ENCODE results near the gene NMRAL1.

The NMRAL1 gene

GRCh38 chr16:4474192-4474961, at the start of gene NMRAL1:
TSS of gene NMRAL1 (minus strand) at chr16:4474625. CDS start at chr16:4474132, 493 bp downstream.
- DNase-seq (ENCODE audit: low spot score) = peak; percentile 87

DNA sequence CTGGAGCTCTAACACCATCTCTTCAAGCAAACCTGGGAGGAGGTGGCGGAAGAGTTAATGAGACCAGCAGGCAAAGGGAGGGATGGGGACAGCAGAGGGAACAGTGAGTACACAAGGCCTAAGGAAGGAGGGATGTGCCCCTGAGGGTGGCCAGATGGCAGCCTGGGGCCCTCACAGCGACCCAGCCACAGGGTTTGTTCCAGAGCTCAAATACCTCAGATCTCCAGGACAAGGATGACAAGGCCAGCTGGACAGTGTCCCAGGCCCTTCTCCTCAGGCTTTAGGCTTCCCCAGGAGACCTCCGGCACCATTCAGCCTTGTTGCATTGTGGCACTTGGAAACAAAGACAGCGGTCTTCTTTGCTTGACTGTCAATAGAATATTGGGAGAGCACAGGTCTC, 49.3 kb upstream of the NMRAL1 start:
- peak; percentile 71 for DNase-seq (ENCODE audit: low spot score)

DNA sequence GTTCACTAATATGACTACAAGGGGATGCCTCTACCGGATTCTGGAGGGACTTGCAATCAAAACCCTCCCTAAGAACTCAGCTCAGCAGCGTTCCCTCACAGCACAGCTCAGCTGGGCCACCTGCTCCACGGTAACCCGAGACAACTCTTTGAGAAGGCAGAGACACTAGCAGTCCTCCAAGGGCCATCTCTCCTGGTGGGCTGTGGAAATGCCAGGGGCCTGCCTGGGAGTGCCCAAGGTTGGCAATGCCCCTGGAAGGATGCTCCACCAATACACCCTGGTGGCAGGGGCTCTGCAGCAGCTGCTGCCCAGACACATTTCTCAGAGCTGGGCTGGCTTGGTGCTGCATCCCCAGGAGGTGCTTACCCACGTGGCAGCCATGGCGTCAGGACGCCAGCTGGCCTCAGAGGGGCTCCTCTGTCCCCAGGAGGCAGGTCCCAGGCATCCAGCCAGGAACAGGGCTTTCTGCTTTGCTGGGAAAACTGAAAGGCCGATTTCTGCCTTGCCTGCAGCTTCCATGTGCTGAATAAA, 47.7 kb upstream of the NMRAL1 start:
- DNase-seq (ENCODE audit: low spot score) = peak; percentile 90

- DNase-seq (ENCODE audit: low spot score) = no peak
Observed at GRCh38 chr16:4520913-4521312, 46.5 kb upstream of the NMRAL1 start.

GRCh38 chr16:4519274-4520058, 45.0 kb upstream of the NMRAL1 start:
- DNase-seq (ENCODE audit: low spot score) = no peak

- DNase-seq (ENCODE audit: low spot score) = peak; percentile 56
Observed at GRCh38 chr16:4517812-4518680, 43.6 kb upstream of the NMRAL1 start.

GRCh38 chr16:4515611-4516233, 41.3 kb upstream of the NMRAL1 start:
- DNase-seq (ENCODE audit: low spot score) = no peak

- DNase-seq (ENCODE audit: low spot score) = no peak
Observed at GRCh38 chr16:4514606-4515005, 40.2 kb upstream of the NMRAL1 start.

- DNase-seq (ENCODE audit: low spot score) = no peak
Observed at GRCh38 chr16:4513881-4514280, 39.5 kb upstream of the NMRAL1 start.

- no peak for DNase-seq (ENCODE audit: low spot score)
Observed at GRCh38 chr16:4513086-4513860, 38.8 kb upstream of the NMRAL1 start.

DNA sequence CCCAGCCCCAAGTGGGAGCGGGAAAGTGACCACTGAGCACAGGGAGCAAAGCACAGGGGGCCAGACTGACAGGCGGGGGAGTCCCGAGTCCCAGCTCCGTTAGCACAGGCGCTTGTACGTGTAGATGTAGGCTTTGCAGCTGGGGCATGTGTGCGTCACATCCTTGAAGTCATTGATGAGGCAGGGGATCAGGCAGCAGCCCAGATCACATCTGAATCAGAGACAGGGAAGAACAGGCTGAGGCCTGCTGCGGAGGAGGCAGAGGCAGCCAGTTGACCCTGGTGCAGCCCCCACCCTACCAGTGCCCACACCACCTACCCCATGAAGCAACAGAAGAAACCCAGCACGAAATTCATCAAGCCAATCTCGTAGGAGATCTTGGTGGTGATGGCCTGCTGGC, 38.0 kb upstream of the NMRAL1 start:
- no peak for DNase-seq (ENCODE audit: low spot score)

GRCh38 chr16:4511441-4512082, 37.1 kb upstream of the NMRAL1 start:
- peak; percentile 73 for DNase-seq (ENCODE audit: low spot score)

GRCh38 chr16:4510747-4511426, 36.5 kb upstream of the NMRAL1 start:
- DNase-seq (ENCODE audit: low spot score) = no peak

DNA sequence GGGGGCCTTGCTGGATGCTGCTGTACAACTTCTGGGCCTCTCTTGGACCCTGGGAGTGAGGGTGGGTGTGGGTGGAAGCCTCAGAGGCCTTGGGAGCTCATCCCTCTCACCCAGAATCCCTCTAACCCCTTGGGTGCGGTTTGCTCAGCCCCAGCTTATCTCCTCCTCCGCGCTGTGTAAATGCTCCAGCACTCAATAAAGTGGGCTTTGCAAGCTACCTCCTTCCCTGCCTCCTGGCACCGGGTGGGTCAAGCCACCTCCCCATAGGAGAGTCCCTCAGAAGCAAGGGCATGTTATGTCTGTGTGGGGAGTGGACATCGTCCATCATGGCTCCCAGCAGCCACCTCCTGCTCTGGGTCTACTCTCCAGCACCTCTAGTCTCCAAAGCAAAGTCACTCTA, 35.7 kb upstream of the NMRAL1 start:
- no peak for DNase-seq (ENCODE audit: low spot score)

- no peak for DNase-seq (ENCODE audit: low spot score)
Observed at GRCh38 chr16:4509420-4509819, 35.0 kb upstream of the NMRAL1 start.

GRCh38 chr16:4508806-4509205, 34.4 kb upstream of the NMRAL1 start:
- DNase-seq (ENCODE audit: low spot score) = no peak

DNA sequence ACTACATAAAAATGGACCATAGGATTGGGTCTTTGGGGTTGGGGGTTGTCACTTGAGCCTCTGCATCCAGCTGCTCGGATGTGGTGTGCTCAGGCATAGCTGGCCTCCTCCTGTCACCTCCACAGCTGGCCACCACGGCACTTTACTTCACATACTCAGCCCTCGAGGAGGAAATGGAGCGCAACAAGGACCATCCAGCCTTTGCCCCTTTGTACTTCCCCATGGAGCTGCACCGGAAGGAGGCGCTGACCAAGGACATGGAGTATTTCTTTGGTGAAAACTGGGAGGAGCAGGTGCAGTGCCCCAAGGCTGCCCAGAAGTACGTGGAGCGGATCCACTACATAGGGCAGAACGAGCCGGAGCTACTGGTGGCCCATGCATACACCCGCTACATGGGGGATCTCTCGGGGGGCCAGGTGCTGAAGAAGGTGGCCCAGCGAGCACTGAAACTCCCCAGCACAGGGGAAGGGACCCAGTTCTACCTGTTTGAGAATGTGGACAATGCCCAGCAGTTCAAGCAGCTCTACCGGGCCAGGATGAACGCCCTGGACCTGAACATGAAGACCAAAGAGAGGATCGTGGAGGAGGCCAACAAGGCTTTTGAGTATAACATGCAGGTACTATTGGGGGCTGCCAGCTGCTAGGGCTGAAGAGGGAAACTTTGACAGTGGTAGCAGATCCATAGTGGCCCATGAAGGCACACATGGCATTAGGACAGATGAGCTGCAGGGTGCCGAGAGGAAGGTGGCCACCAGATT, 33.3 kb upstream of the NMRAL1 start:
- DNase-seq (ENCODE audit: low spot score) = no peak

- peak; percentile 94 for DNase-seq (ENCODE audit: low spot score)
Observed at GRCh38 chr16:4506450-4506849, 32.0 kb upstream of the NMRAL1 start.

Measured in Ammon's horn (tissue), 1 donor.